Calu3 (cell line): ENCODE results near the gene TMA7. TPM values are rescaled to one million over a fixed set of nuclear protein-coding genes. Genes with fewer than 3 reads are reported as not detected.

ENCODE experiments used
- BruUV-seq: library from RNA; stranded (reverse); fragments of 400-500 nt; replicated peaks from 2 replicates; lab custom pipeline; 2021; lab: Mats Ljungman, UMichigan
- CTCF ChIA-PET: fragments of 300-600 bp; sonication (Branson Sonifier 250); formaldehyde crosslinking; loops from one replicate; lab custom pipeline; 2022; ENCODE audit warnings: antibody characterized with exemption; lab: Charles Lee
- DNase-seq: peaks from one replicate; pipeline ENCODE4 v3.0.0; 2022
- H3K27ac Mint-ChIP-seq: one replicate; pipeline ENCODE4 v1.8.0; 2022; ENCODE audit warnings: mixed read lengths; ENCODE audit not compliant: unreplicated experiment
- H3K27me3 Mint-ChIP-seq: one replicate; pipeline ENCODE4 v1.8.0; 2022; ENCODE audit warnings: mixed read lengths; ENCODE audit not compliant: unreplicated experiment
- H3K36me3 Mint-ChIP-seq: one replicate; pipeline ENCODE4 v1.8.0; 2022; ENCODE audit warnings: mild to moderate bottlenecking, moderate library complexity, mixed read lengths; ENCODE audit not compliant: insufficient read depth, unreplicated experiment
- H3K4me1 Mint-ChIP-seq: one replicate; pipeline ENCODE4 v1.8.0; 2022; ENCODE audit warnings: mild to moderate bottlenecking, low read depth, mixed read lengths; ENCODE audit not compliant: unreplicated experiment
- H3K4me3 Mint-ChIP-seq: one replicate; pipeline ENCODE4 v1.8.0; 2022; ENCODE audit warnings: mild to moderate bottlenecking, low read depth, moderate library complexity, mixed read lengths; ENCODE audit not compliant: unreplicated experiment
- H3K9me3 Mint-ChIP-seq: one replicate; pipeline ENCODE4 v1.8.0; 2022; ENCODE audit warnings: low read depth, mixed read lengths; ENCODE audit not compliant: unreplicated experiment
- intact Hi-C: fragments of 100-400 bp; cut with micrococcal nuclease; formaldehyde crosslinking; loops from one replicate; pipeline ENCODE4 v1.10.0; 2022; ENCODE audit not compliant: unreplicated experiment
- total RNA-seq: library from RNA; stranded (reverse); gene quantifications from 2 replicates; pipeline ENCODE4 v1.2.3, GENCODE V29; 2022
- TF ChIP-seq, protein P1 (sequence below): fragments of 200-600 bp; IDR thresholded peaks from one replicate; pipeline ENCODE4 v1.8.0; 2022; ENCODE audit warnings: antibody characterized with exemption; ENCODE audit not compliant: unreplicated experiment

Gene TMA7
- total RNA-seq, 1 experiment from 2014 or later, result 171 TPM

DNA sequence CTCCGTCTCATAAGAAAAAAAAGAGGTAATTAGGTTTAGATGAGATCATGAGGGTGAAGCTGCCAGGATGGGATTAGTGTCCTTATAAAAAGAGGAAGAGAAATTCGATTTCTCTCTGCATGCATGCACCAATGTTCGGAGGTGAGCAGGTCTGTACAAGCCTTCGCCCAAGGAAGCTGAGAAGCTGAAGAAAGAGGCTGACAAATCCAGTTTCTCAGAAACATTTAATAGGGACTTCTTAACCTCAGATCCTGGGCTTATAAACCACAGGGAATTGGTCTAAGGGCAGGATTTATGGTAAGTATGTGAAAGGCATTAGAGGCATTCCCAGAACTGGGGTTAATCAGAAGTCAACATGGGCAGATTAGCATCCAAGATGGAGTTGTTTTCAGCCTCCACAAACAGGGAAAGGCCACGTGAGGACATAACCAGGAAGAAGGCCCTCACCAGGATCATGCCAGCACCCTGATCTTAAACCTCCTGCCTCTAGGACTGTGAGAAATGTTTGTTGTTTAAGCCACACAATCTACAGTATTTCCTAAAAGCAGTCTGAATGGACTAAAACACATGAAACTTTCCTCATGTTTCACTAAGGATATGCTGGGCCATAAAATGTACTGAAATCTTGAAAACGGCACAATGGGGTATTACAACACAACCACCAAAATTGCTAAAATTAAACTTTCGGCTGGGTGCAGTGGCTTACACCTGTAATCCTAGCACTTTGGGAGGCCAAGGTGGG, 52.6 kb downstream of the TMA7 start:
- no TSS peak for BruUV-seq
- no peak for DNase-seq
- no peak overlapping the region for H3K27ac Mint-ChIP-seq
- intact Hi-C loops, result no loop called here
- TF ChIP-seq, protein P1, sequence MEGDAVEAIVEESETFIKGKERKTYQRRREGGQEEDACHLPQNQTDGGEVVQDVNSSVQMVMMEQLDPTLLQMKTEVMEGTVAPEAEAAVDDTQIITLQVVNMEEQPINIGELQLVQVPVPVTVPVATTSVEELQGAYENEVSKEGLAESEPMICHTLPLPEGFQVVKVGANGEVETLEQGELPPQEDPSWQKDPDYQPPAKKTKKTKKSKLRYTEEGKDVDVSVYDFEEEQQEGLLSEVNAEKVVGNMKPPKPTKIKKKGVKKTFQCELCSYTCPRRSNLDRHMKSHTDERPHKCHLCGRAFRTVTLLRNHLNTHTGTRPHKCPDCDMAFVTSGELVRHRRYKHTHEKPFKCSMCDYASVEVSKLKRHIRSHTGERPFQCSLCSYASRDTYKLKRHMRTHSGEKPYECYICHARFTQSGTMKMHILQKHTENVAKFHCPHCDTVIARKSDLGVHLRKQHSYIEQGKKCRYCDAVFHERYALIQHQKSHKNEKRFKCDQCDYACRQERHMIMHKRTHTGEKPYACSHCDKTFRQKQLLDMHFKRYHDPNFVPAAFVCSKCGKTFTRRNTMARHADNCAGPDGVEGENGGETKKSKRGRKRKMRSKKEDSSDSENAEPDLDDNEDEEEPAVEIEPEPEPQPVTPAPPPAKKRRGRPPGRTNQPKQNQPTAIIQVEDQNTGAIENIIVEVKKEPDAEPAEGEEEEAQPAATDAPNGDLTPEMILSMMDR, result no peak
- CTCF ChIA-PET, result interaction anchor here (0.6 kb wide), 1 partner anchor 536 kb away, joined by 3 read pairs; no protein-coding TSS in a partner anchor
- no peaks in the 10 kb centered on the region for H3K4me1 Mint-ChIP-seq
- no peaks in the 10 kb centered on the region for H3K27me3 Mint-ChIP-seq
- no peaks in the 10 kb centered on the region for H3K9me3 Mint-ChIP-seq
- peaks cover 5% of the 10 kb centered on the region for H3K36me3 Mint-ChIP-seq
- H3K4me3 Mint-ChIP-seq, result no peak overlapping the region

GRCh38 chr3:48493203-48493501, 53.1 kb downstream of the TMA7 start:
- TF ChIP-seq, protein P1, result no peak
- Mint-ChIP-seq H3K9me3 (no peaks in the 10 kb centered on the region), H3K4me3 (no peak overlapping the region), H3K27ac (no peak overlapping the region), H3K4me1 (no peaks in the 10 kb centered on the region), H3K27me3 (no peaks in the 10 kb centered on the region), H3K36me3 (peaks cover 2% of the 10 kb centered on the region)
- DNase-seq, result no peak
- CTCF ChIA-PET, result no interaction called here
- BruUV-seq, result no TSS peak
- intact Hi-C loops, result no loop called here

Other genes with a start within 250 kb of the TMA7 start
- not detected in 2 replicates for gene CAMP, start 216.8 kb upstream of the TMA7 start, total RNA-seq
- gene ZNF589, start 199.2 kb upstream of the TMA7 start, total RNA-seq, result 8.0 and 8.3 TPM in 2 replicates
- gene NME6, start 138.9 kb upstream of the TMA7 start, total RNA-seq, result 28.2 and 30.2 TPM in 2 replicates
- not detected in 2 replicates for gene SPINK8, start 106.6 kb upstream of the TMA7 start, total RNA-seq
- gene FBXW12, start 68.0 kb upstream of the TMA7 start, total RNA-seq, result not detected in 2 replicates
- gene PLXNB1, start 10.2 kb upstream of the TMA7 start, total RNA-seq, result 174 and 175 TPM in 2 replicates
- gene CCDC51, start 138 bp upstream of the TMA7 start, total RNA-seq, result 18.9 and 19.9 TPM in 2 replicates
- gene ATRIP, start 6.5 kb downstream of the TMA7 start, total RNA-seq, result 12.5 and 13.7 TPM in 2 replicates
- gene SHISA5, start 63.9 kb downstream of the TMA7 start, total RNA-seq, result 192 and 287 TPM in 2 replicates
- gene PFKFB4, start 116.5 kb downstream of the TMA7 start, total RNA-seq, result 3.6 and 5.1 TPM in 2 replicates
- 0.34 and 0.94 TPM in 2 replicates for gene UCN2, start 123.5 kb downstream of the TMA7 start, total RNA-seq
- 8.6 and 13.9 TPM in 2 replicates for gene COL7A1, start 155.1 kb downstream of the TMA7 start, total RNA-seq
- gene UQCRC1, start 169.4 kb downstream of the TMA7 start, total RNA-seq, result 196 and 207 TPM in 2 replicates
- not detected in 2 replicates for gene TMEM89, start 181.5 kb downstream of the TMA7 start, total RNA-seq
- gene SLC26A6, start 195.2 kb downstream of the TMA7 start, total RNA-seq, result 21.6 and 27.0 TPM in 2 replicates
- 24.9 and 28.5 TPM in 2 replicates for gene CELSR3, start 222.6 kb downstream of the TMA7 start, total RNA-seq
- gene NCKIPSD, start 245.7 kb downstream of the TMA7 start, total RNA-seq, result 23.1 and 26.9 TPM in 2 replicates